ENCODE measurements around the gene ARHGEF39.

DNA sequence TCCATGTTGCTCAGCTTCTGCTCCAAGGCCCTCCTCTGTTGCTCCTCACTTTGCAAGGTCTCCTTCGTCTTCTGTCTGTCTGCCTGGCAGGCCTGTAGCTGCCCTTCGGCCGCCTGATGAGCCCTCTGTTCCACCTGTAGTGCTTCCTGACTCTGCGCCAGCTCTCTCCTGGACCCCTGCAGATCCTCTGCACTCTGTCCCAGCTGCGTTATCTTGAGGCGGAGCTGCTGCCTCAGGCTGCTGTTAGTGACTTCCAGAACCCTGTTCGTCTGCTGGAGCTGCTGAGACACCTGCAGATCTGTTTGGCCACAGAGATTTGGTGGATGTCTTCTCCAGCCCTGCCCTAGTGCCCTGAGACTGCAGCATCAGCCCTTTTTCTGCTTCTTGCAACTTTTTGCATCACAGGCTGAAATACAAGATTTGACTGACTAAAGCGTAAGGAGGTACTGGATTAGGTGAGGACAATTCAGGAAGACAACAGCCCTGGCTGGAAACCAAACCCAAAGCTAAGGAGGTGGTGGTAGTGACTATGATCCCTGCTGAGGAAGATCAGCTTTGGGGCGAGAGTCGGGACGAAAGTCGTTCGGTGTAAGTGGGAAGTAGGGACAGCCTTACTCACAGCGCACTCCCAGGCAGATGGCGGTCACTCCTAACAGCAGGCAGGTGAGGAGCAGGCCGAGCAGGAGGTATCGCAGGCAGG is 48.9 kb downstream of the ARHGEF39 start:
- TF ChIP-seq, protein P1, sequence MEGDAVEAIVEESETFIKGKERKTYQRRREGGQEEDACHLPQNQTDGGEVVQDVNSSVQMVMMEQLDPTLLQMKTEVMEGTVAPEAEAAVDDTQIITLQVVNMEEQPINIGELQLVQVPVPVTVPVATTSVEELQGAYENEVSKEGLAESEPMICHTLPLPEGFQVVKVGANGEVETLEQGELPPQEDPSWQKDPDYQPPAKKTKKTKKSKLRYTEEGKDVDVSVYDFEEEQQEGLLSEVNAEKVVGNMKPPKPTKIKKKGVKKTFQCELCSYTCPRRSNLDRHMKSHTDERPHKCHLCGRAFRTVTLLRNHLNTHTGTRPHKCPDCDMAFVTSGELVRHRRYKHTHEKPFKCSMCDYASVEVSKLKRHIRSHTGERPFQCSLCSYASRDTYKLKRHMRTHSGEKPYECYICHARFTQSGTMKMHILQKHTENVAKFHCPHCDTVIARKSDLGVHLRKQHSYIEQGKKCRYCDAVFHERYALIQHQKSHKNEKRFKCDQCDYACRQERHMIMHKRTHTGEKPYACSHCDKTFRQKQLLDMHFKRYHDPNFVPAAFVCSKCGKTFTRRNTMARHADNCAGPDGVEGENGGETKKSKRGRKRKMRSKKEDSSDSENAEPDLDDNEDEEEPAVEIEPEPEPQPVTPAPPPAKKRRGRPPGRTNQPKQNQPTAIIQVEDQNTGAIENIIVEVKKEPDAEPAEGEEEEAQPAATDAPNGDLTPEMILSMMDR (IDR thresholded peaks at IDR 0.05; ENCODE audit: low read depth, low read length) = no peak
- TF ChIP-seq POLR2A (IDR thresholded peaks at IDR 0.05; ENCODE audit: extremely low read depth, insufficient read length) = no peak
- TF ChIP-seq MYC (IDR thresholded peaks at IDR 0.05; ENCODE audit: low read depth, low read length) = no peak
- TF ChIP-seq, protein P2, sequence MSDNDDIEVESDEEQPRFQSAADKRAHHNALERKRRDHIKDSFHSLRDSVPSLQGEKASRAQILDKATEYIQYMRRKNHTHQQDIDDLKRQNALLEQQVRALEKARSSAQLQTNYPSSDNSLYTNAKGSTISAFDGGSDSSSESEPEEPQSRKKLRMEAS (IDR thresholded peaks at IDR 0.05; ENCODE audit: low read depth, low read length) = no peak
